ENCODE data around the gene SPHK1. TPM values are rescaled to one million over a fixed set of nuclear protein-coding genes. Genes with fewer than 3 reads are reported as not detected.

SPHK1 gene
- total RNA-seq, 2 experiments from 2014 or later, result 0.28 to 0.78 TPM

- intact Hi-C loops (cut with micrococcal nuclease; ENCODE audit: unreplicated experiment), result loop anchor here (1.0 to 5.0 kb wide), 3 partner anchors 50 to 139 kb away; no protein-coding TSS in a partner anchor
- Histone ChIP-seq H3K4me2 (ENCODE audit: low read length) (peak overlapping the region; percentile 52), H3K27ac (ENCODE audit: low read depth, low read length, poor library complexity, severe bottlenecking) (peak overlapping the region; percentile 1), H3K9me2 (ENCODE audit: insufficient read depth, low read length) (no peaks in the 10 kb centered on the region), H3K79me2 (ENCODE audit: insufficient read depth, low read depth, low read length) (peaks cover 38% of the 10 kb centered on the region; the same call in 1 of the 2 replicates), H2AFZ (ENCODE audit: low read length) (no peak overlapping the region), H3K36me3 (ENCODE audit: insufficient read depth, low read length) (peaks cover 60% of the 10 kb centered on the region), H3K4me3 (ENCODE audit: low read depth, low read length, poor library complexity, severe bottlenecking) (no peak overlapping the region), H3K9me3 (ENCODE audit: low read length) (no peaks in the 10 kb centered on the region), H4K20me1 (ENCODE audit: insufficient read depth, low read length) (peaks cover 9% of the 10 kb centered on the region; the same call in 1 of the 2 replicates), H3K4me1 (ENCODE audit: insufficient read depth, low read length, poor library complexity, severe bottlenecking) (peaks cover 48% of the 10 kb centered on the region)
- no TSS peak for BruUV-seq (replicated peaks)
- POLR2A ChIA-PET, result interaction anchor here (0.9 to 1.4 kb wide), 4 partner anchors 45 to 99 kb away, joined by 3 to 6 read pairs (median 4); no protein-coding TSS in a partner anchor
- CTCF ChIA-PET (ENCODE audit: unreplicated experiment), result interaction anchor here (0.6 to 4.7 kb wide), 4 partner anchors 10 to 92 kb away, joined by 3 to 33 read pairs (median 4); no protein-coding TSS in a partner anchor
- TF ChIP-seq EZH2phosphoT487 (IDR thresholded peaks at IDR 0.05; ENCODE audit: borderline replicate concordance, low read depth, low read length), result no peak
- TF ChIP-seq CTCF (conservative IDR thresholded peaks at IDR 0.05; ENCODE audit: low read length), result peak; percentile 100
- DNase-seq (ENCODE audit: low spot score), result peak; percentile 89
Measured at GRCh38 chr17:76408037-76408849, 23.8 kb downstream of the SPHK1 start.

GRCh38 chr17:76410328-76410965 is 26.0 kb downstream of the SPHK1 start:
- peaks cover 59% of the 10 kb centered on the region for H3K4me1 ChIP-seq (ENCODE audit: insufficient read depth, low read length, poor library complexity, severe bottlenecking)
- no peak overlapping the region for H3K4me3 ChIP-seq (ENCODE audit: low read depth, low read length, poor library complexity, severe bottlenecking)
- POLR2A ChIA-PET, result interaction anchor here (0.7 to 1.5 kb wide), 5 partner anchors 15 to 97 kb away, joined by 3 to 12 read pairs (median 3); no protein-coding TSS in a partner anchor
- H4K20me1 ChIP-seq (ENCODE audit: insufficient read depth, low read length), result peaks cover 9% of the 10 kb centered on the region; the same call in 1 of the 2 replicates
- TF ChIP-seq CTCF (conservative IDR thresholded peaks at IDR 0.05; ENCODE audit: low read length) (no peak), EZH2phosphoT487 (IDR thresholded peaks at IDR 0.05; ENCODE audit: borderline replicate concordance, low read depth, low read length) (no peak)
- no peak for DNase-seq (ENCODE audit: low spot score)
- peaks cover 57% of the 10 kb centered on the region; the same call in 1 of the 2 replicates for H3K79me2 ChIP-seq (ENCODE audit: insufficient read depth, low read depth, low read length)
- H3K27ac ChIP-seq (ENCODE audit: low read depth, low read length, poor library complexity, severe bottlenecking), result no peak overlapping the region
- intact Hi-C loops (cut with micrococcal nuclease; ENCODE audit: unreplicated experiment), result no loop called here
- H3K9me2 ChIP-seq (ENCODE audit: insufficient read depth, low read length), result no peaks in the 10 kb centered on the region
- H2AFZ ChIP-seq (ENCODE audit: low read length), result no peak overlapping the region
- H3K4me2 ChIP-seq (ENCODE audit: low read length), result no peak overlapping the region
- no peaks in the 10 kb centered on the region for H3K9me3 ChIP-seq (ENCODE audit: low read length)
- no TSS peak for BruUV-seq (replicated peaks)
- CTCF ChIA-PET (ENCODE audit: unreplicated experiment), result interaction anchor here (0.9 to 4.7 kb wide), 5 partner anchors 9 to 48 kb away, joined by 3 to 33 read pairs (median 3); no protein-coding TSS in a partner anchor
- H3K36me3 ChIP-seq (ENCODE audit: insufficient read depth, low read length), result peaks cover 42% of the 10 kb centered on the region; the same call in 1 of the 2 replicates
